Esophagus squamous epithelium (tissue), 4 donors: ENCODE measurements around the gene HTR3A.

Source experiments
- CTCF ChIP-seq, 6 experiments: fragments of 450-650 bp in 4 of 6; fragments of 200-600 bp in 2 of 6; sonication (generic) in 2 of 6; IDR thresholded peaks; one replicate each; pipeline ENCODE4 v1.5.1; 2016 to 2019; ENCODE audit warnings: antibody characterized with exemption in 6 of 6, mild to moderate bottlenecking in 4 of 6, moderate library complexity in 4 of 6
- POLR2A ChIP-seq, 4 donors: fragments of 450-650 bp; IDR thresholded peaks; one replicate each; pipeline ENCODE4 v1.6.1; 2017; ENCODE audit warnings: antibody characterized with exemption in 4 of 4, mild to moderate bottlenecking in 4 of 4, moderate library complexity in 3 of 4

- no peak for TF ChIP-seq POLR2A (IDR thresholded peaks at IDR 0.05)
- no peak for TF ChIP-seq CTCF (IDR thresholded peaks at IDR 0.05)
Observed at GRCh38 chr11:113998574-113998973, 23.7 kb downstream of the HTR3A start.
